NCI-H1105 (cell line): ENCODE data around the gene CNKSR2.

Experiments used
- DNase-seq: peaks from one replicate; lab custom pipeline; 2025; lab: John Stamatoyannopoulos, UW

CNKSR2 gene

GRCh38 chrX:21675931-21676330 is 301.7 kb downstream of the CNKSR2 start:
- DNase-seq = no peak

GRCh38 chrX:21678048-21678612 is 303.9 kb downstream of the CNKSR2 start:
- DNase-seq = no peak

DNA sequence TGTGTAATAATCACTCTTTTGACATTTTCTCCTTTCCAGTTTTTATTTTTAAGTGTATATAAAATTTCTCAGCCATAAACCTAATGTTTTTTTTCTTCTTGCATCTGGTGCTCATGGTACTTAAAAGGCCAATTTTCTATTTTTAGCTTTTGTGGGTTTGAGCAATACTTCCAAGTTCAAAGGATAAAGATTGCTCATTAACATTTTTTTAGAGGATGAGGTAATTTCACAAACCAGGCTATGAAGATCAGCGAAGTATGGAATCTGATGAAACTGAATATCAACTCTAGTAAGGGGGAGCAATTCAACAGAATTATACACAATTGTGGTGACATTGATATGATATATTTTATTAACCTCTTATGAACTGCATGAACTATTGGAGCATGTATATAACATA is 309.7 kb downstream of the CNKSR2 start:
- DNase-seq = no peak

GRCh38 chrX:21691512-21692018 is 317.3 kb downstream of the CNKSR2 start:
- DNase-seq = no peak

DNA sequence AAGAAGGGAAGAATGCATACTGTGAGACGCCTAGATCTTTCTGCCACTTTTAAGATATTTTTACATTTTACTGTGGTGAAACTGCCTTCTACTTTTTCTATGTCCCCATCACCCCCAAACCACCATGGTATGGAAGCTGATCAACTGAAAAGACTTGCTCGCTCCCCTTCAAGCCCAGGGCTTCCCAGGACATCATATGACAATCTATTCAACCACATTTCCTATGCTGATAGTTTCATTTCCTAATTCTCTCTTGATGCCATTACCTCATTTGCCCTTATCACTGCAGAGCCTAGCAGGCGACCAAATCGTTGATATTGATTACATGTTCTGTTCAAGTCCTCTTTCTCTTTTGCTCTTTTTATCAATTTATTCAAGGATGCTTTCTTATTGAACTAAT is 324.1 kb downstream of the CNKSR2 start:
- DNase-seq = no peak

- no peak for DNase-seq
Observed at GRCh38 chrX:21699136-21699535, 324.9 kb downstream of the CNKSR2 start.

GRCh38 chrX:21700275-21700674 is 326.1 kb downstream of the CNKSR2 start:
- DNase-seq = no peak

GRCh38 chrX:21700967-21701366 is 326.7 kb downstream of the CNKSR2 start:
- DNase-seq = no peak

GRCh38 chrX:21702725-21703124 is 328.5 kb downstream of the CNKSR2 start:
- no peak for DNase-seq
